Loucy (cell line): ENCODE measurements around the gene TBC1D20.

Experiments
- EZH2phosphoT487 ChIP-seq: fragments of 200-600 bp; IDR thresholded peaks from 2 replicates; pipeline ENCODE4 v1.6.1; 2018; ENCODE audit warnings: antibody characterized with exemption, mild to moderate bottlenecking, moderate library complexity, borderline replicate concordance
- TF ChIP-seq, protein P1 (sequence below): fragments of 200-600 bp; sonication (generic); conservative IDR thresholded peaks from 2 replicates; pipeline ENCODE4 v1.5.1; 2014; ENCODE audit warnings: mild to moderate bottlenecking, antibody characterized with exemption, low read length

DNA sequence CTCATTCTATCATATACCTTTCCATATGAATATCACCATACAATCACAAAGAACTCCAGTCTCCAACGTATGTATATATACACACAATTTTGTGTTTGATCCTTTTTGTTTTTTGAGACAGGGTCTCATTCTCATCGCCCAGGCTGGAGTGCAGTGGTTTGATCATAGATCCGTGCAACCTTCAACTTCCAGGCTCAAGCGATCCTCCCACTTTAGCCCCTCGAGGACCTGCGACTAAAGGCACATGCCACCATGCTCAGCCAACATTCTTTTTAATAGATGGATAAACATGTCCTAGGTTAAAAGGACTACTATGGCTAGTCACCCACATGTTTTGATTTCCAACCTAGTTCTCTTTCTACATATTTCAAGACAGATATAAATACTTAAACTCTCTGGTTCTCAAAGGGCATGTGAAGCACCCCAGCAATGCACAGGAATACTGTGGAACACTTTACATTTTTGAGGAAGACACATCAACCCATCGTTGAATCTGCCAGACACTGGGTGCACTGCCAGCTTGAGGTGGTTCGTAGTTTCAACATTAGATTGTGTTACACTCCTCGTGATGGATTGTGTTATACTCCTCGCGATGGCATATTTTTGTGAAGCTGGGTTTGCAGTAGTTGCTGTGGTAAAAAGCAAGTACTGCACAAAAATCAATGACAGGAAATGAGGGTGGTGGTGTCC, 40.9 kb upstream of the TBC1D20 start:
- TF ChIP-seq, protein P1, sequence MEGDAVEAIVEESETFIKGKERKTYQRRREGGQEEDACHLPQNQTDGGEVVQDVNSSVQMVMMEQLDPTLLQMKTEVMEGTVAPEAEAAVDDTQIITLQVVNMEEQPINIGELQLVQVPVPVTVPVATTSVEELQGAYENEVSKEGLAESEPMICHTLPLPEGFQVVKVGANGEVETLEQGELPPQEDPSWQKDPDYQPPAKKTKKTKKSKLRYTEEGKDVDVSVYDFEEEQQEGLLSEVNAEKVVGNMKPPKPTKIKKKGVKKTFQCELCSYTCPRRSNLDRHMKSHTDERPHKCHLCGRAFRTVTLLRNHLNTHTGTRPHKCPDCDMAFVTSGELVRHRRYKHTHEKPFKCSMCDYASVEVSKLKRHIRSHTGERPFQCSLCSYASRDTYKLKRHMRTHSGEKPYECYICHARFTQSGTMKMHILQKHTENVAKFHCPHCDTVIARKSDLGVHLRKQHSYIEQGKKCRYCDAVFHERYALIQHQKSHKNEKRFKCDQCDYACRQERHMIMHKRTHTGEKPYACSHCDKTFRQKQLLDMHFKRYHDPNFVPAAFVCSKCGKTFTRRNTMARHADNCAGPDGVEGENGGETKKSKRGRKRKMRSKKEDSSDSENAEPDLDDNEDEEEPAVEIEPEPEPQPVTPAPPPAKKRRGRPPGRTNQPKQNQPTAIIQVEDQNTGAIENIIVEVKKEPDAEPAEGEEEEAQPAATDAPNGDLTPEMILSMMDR: no peak
- TF ChIP-seq EZH2phosphoT487: no peak
